Stimulated activated CD4-positive, alpha-beta T cell treated with anti-CD3 and anti-CD28 coated beads, Interleukin-4, amount 100 ng/mL, for 48 hours (primary cell): ENCODE measurements around the gene TEX13C.
"Not testable (repeated sequence)": the region's sequence is repeated elsewhere in the genome, so short reads cannot be mapped to it uniquely, and the experiment has no call there.

Experiments used
- DNase-seq, 2 donors: peaks; one replicate each; pipeline ENCODE4 v3.0.0-alpha.2; 2020; ENCODE audit warnings: low read depth in 2 of 2

The TEX13C gene

DNA sequence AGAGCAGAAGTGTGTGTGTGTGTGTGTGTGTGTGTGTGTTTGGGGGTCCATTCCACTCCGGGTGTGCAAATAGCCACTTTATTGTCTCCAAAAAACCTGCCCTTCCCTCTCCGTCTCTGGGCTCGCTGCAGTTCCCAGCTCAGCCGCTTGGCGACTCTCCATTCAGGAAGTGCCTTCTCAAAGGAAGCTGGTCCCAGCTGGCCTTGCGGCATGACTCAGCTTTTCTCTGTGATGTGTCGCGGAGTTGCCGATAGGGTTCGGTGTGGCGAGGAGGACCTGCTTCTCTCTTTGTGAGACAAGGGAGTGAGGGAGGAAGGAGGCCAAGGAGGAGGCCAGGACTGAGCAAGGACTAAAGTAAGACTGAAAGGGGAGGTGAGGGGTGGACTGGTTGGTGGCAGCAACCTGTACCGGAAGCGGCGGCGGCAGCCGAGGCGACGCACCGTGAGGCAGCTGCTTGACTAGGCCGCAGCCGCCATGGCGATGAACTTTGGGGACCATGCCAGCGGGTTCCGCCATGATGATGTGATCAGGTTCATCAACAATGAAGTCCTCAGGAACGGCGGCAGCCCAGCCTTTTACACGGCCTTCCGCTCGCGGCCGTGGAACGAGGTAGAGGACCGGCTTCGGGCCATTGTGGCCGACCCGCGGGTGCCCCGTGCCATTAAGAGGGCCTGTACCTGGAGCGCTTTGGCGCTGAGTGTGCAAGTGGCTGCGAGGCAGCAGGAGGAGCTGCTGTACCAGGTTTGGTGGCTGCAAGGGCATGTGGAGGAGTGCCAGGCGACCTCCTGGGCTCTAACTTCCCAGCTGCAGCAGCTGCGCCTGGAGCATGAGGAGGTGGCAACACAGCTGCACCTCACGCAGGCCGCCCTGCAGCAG is at the start of gene TEX13C:
Gene TEX13C (plus strand): TSS at position 226 of the 876 bp plus-strand sequence. CDS start 249 bp downstream, at position 475.
- DNase-seq = no peak

DNA sequence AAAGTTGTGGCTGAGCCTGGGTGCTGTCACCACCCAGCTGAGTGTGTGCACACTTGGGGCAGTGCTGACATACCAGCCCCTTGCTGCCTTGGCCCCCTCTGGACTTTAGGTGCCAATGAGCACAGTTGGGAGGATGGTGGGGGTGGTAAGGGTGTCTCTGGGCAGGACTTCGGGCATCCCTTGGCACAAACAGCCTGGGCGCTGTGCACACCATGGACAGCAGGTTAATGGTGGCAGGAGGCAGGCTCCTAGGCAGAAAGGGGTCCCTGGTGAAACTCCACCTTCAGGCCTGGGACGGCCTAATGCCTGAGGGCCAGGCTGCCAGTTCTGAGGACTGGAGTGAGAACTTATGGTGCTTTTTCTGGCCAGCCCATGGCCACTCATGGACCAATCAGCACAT is 32.4 kb upstream of the TEX13C start:
- no peak for DNase-seq

DNA sequence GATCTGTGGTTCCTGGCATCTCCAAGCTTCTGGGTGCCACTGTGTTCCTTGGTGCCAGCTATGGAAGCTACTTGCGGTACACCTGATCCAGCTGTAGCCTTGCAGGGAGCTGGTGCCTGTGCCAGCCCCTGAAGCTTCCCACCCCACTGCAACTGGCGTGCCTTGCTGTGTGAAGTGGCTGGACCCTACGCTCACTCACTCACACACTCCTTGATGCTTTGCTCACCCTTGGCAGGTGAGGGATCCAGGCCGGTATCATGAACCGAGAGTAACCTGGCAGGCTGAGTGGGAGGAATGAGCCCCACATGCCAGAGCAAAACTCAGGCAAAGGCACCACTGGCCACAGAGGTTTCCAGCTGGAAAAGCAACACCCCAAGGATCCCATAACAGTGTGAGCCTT is 31.3 kb upstream of the TEX13C start:
- DNase-seq = no peak

DNA sequence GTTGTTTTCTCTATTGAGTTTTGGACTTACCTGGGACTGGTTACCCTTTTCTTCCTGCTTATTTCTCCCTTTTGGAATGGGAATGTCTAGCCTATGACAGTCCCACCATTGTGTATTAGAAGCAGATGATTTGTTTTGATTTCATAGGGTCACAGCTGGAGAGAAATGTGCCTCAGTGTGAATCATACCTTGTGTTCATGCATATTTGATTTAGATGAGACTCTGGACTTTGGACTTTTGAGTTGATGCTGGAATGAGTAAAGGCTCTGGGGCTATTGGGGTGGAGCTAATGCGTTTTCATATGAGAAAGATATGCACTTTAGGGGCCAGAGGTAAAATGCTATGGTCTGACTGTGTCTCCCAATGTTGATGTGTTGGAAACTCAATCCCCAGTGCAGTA is 30.5 kb upstream of the TEX13C start:
- no peak for DNase-seq

DNA sequence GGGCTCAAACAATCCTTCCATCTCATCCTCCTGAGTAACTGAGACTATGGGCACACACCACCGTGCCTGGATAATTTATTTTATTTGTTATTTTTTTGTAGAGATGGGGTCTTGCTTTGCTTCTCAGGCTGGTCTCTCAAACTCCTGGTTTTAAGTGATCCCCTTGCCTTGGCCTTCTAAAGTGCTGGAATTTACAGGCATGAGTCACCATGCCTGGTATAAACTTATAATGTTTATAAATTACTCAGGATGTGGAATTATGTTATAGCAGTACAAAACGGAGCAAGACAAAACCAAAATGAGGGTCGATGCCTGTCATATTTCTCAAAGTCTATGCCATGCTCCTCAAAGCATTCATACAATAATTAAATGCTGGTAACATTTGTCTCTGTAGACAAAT is 29.8 kb upstream of the TEX13C start:
- DNase-seq = no peak

DNA sequence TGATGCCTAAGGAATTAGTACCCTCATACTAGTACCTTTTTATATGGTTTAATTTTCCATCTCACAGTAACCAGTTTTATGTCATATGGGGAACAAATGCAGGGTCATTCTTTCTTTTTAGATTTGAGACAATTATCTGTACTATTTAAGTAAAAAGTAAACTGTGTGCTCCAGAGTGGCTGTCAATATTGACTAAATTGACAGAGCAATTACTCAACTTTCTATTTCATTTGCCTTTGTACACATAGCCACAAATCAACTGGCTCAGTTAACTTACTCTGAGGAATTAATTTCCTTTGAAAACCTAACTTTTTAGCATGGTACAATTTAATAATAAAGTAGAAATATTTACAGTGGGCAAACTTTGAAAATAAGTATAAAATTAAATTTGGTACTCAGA is 28.5 kb upstream of the TEX13C start:
- DNase-seq = no peak

DNA sequence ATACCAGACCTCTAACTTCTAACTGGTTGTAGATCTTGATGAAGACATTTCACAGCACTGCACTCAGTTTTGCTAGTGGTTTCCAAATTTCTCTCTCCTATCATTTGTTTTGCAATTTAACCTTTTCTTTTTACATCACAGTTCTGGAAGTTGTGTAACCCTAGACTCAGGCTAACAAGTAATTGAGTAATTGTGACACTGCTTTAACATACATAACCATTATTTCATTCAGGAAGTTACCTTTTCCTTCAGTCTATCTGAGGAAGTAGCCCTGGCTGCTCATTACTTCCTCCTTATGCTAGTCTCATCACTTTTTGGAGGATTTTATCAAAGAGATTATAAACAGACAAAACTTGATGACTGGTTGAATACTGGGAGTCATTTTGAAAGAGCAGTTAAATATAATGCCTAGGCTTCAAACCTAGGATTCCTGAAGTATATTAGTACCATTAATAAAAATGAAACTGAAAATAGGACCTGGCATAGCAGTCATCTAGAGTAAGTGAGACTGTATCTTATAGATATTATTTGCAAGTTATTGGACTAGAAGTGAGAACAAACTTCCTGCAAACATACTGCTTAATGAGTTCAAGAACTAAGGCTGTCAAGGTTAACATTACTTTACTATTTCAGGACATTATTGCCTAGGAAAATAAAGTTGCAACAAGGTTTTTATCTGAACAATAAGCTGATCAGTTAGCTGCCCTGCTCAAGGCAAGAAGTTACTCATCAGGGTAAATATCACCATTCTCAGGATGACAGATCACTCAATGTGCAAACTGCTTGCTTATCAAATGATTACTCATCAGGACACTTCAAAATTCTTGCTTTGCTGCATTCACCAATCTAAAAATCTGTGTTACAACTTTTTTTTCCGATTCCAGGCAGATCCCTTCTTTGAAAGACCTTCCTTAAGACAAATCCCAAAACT is 25.6 kb upstream of the TEX13C start:
- no peak for DNase-seq

DNA sequence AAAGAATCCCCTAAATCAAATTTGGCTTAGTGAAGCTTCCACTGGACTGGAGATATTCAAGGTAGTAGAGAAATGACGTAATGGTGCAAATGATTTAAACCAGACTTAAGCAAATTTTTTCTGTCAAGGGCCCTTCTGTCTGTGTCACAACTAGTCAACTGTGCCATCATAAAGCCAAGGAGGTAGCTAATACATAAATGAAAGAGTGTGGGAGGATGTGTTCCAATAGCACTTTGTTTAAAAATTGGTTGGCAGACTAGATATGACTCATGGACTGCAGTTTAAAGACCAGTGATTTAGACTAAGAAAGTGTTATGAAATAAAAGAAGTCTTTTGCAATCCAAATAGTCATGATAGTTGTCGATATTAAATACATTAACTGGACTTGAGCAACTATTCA is 24.3 kb upstream of the TEX13C start:
- no peak for DNase-seq

DNA sequence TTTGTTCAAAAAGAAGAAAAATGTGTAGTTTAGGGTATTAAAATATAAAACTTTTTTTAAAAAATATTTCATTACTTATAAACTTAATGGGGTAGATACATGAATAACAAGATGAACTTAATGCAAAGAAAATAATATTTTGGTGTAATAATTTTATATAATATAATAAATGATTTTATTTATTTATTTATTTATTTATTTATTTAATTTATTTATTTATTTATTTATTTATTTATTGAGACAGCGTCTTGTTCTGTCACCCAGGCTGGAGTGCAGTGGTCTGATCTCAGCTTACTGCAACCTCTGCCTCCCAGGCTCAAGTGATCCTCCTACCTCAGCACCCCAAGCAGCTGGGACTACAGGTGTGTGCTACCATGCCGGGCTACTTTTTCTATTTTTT is 20.8 kb upstream of the TEX13C start:
- no peak for DNase-seq

DNA sequence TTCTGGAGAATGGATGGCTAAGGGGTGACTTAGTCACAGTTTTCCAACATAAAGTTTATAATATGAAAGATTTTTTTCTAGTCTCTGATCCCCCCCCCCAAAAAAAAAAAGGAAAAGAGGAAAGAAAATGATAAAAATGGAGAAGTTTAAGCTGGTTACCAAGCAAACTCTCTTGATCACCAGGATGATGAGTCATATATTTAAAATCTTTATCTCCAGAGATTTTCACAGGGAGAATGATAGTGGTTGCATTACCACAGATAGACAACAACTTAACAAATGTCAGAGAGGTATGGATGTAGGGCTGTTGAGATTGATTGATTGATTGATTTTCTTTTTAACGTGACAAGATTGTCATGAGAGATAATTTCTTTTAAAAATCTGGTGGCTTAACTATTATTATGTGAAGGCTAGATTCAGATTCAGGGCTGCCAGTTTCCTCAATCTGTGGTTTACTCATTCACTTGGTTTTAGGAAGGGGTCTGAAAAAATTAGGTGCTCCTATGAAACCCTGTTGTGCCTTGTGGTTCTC is 13.3 kb upstream of the TEX13C start:
- DNase-seq = no peak

DNA sequence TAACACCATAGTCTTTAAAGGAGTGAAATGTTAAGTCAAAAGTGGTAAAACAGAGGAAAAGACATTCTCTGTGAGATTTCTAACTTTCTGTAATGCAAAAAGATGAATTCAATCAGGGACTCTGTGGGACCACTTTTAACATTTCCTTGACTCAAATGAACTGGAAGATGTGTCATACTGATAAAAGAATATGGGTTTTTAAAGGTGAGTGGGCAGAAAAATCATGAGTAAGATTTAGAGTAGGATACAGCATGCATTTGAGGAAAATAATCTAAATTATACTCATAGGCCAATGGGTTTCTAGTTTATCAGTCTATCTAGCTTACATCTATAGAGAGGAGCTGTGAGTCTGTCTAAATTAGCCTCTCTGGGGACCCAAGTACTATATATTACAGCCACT is 11.0 kb upstream of the TEX13C start:
- DNase-seq = no peak

DNA sequence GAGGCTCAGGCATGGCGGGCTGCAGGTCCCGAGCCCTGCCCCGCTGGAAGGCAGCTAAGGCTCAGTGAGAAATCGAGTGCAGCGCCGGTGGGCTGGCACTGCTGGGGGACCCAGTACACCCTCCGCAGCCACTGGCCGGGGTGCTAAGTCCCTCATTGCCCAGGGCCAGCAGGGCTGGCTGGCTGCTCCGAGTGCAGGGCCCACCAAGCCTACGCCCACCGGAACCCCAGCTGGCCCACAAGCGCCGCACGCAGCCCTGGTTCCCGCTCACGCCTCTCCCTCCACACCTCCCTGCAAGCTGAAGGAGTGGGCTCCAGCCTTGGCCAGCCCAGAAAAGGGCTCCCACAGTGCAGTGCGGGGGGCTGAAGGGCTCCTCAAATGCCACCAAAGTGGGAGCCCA is 505 bp upstream of the TEX13C start:
- not testable (repeated sequence) for DNase-seq

DNA sequence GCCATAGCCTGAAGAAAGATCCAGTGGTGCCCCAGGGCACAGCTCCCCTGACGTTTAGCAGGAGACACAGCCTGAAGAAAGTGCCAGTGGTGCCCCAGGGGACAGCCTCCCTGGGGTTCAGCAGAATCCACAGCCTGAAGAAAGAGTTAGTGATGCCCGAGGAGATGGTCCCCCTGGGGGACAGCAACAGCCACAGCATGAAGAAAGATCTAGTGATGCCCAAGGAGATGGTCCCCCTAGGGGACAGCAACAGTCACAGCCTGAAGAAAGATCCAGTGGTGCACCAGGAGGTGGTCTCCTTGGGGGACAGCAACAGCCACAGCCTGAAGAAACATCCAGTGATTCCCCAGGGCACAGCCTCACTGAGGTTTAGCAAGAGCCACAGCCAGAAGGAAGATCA is 2.8 kb downstream of the TEX13C start:
- DNase-seq = no peak

DNA sequence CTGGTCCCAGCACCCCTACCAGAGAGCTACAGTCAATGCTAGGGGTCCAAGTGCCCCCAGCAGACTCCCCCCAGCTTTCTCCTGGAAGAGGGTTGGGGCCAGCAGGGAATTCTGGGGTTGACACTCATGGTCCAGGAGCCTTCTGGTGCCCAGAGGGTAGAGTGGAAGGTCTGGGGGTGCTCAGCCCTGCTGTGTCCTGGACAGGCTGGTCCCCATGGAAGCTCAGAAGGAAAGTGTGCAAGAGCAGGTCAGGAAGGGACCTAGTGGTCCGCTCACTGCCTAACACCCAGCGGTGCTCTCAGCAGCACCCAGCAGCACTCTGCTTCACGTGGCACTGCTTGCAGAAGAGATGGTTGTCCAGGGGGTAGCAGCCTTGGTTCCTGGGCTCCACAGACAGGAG is 6.9 kb downstream of the TEX13C start:
- DNase-seq = no peak

DNA sequence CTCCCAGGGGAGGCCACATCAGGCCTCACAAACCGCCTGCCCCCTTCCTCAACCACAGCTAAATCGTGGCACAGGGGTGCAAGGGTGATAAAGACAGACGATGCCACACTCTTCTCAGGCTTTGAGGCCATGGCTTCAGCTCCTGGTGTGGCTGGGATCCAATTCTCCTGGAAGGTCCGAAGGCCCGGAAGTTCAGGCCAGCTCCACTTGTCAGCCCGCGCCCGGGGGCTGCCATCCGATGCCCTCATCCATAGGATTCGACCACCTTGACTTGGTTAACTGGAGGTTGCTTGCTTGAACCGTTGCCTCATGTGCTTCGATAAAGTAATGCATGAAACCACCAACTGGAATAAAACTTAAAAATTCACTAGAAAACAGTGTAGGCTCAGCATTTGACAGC is 8.2 kb downstream of the TEX13C start:
- DNase-seq = no peak

DNA sequence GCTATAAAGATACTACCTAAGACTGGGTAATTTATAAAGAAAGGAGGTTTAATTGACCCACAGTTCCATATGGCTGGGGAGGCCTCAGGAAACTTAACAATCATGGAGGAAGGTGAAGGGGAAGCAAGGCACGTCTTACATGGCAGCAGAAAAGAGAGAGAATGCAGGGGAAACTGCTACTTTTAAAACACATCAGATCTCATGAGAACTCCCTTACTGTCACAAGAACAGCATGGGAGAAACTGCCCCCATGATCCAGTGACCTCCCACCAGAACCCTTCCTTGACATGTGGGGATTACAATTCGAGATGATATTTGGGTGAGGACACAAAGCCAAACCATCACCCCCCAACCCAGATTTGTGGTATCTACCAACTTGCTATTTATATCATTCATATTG is 13.9 kb downstream of the TEX13C start:
- no peak for DNase-seq

DNA sequence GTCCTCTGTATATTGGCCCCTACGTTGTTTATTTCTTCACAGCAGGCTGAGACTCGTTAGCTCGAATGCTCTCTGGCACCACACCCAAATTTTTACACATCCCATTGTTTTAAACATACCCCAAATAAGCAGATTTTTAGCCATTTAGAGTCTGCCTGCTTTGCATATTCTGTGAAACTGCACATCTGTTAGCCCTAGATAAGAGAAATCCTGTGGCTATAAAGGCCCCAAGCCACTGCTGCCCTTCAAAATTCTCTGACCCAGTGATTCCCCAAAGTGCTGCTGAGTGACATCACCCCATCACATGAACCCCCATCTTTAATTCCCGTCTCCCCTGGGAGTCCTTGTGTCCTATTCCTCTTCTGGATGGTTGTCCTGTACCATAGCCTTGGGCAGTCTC is 20.8 kb downstream of the TEX13C start:
- DNase-seq = no peak

DNA sequence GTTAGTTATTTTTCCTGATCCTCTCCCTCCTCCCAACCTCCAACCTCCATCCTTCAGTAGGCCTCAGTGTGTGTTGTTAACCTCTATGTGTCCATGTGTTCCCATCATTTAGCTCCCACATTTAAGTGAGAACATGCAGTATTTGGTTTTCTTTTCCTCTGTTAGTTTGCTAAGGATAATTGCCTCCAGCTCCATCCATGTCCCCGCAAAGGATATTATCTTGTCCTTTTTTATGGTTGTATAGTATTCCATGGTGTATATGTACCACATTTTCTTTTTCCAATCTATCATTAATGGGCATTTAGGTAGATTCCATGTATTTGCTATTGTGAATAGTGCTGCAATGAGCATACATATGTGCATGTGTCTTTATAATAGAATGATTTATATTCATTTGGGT is 54.5 kb downstream of the TEX13C start:
- DNase-seq = no peak
